ENCODE results near the gene AFMID. TPM values are rescaled to one million over a fixed set of nuclear protein-coding genes. Genes with fewer than 3 reads are reported as not detected.
A peak's percentile ranks its signal among the peaks of the same experiment; 100 is the strongest.

AFMID gene
- total RNA-seq, 4 donors from 2014 or later = 16.5 to 44.3 (median 30.3) TPM

DNA sequence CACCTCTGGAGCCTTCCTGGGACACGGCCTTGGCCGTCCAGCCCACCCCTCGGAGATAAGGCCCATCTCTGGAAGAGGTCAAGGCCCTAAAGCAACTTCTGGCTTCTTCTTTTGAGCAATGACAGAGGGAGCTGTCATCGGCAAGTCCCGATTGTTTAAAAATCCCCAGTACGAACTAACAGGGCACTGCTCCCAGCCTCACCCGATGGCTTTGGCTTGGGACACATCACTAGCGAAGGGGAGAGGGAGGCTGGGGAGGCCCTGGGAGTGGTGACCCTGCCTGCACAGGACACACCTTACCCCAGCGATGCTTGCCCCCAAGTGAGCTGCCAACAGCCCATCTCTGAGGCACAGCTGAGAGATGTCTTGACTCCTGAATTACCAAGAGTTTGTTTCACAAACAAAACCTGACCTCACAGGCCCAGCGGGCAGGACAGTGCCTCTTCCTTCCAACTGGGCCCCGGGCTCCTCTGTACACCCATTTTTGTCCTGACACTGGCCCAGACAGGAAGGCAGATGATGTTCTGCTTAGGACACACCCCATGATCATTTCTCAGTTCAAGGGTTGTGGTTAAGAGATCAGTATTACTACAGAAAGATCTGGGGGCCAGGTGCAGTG lies 14.0 kb upstream of the AFMID start:
- WGBS, 2 donors = 26 to 46% methylated on average over 4 to 7 of the region's 11 CpGs
- Histone ChIP-seq H3K27me3 (no peaks in the 10 kb centered on the region), H3K9me3 (no peaks in the 10 kb centered on the region), H3K27ac (peak overlapping the region; percentile 66 to 98 (median 88)), H3K4me1 (peaks cover 56 to 89% (median 76%) of the 10 kb centered on the region in 3 donors), H3K4me3 (no peak overlapping the region), H3K36me3 (peaks cover 0 to 33% (median 8%) of the 10 kb centered on the region in 3 donors)
- TF ChIP-seq, protein P1, sequence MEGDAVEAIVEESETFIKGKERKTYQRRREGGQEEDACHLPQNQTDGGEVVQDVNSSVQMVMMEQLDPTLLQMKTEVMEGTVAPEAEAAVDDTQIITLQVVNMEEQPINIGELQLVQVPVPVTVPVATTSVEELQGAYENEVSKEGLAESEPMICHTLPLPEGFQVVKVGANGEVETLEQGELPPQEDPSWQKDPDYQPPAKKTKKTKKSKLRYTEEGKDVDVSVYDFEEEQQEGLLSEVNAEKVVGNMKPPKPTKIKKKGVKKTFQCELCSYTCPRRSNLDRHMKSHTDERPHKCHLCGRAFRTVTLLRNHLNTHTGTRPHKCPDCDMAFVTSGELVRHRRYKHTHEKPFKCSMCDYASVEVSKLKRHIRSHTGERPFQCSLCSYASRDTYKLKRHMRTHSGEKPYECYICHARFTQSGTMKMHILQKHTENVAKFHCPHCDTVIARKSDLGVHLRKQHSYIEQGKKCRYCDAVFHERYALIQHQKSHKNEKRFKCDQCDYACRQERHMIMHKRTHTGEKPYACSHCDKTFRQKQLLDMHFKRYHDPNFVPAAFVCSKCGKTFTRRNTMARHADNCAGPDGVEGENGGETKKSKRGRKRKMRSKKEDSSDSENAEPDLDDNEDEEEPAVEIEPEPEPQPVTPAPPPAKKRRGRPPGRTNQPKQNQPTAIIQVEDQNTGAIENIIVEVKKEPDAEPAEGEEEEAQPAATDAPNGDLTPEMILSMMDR (IDR thresholded peaks at IDR 0.05) = no peak
- peak in 1 of 4 donors; percentile 21 for TF ChIP-seq POLR2A (IDR thresholded peaks at IDR 0.05)
- no peak for DNase-seq
- intact Hi-C loops (cut with DNase I) = no loop called here

DNA sequence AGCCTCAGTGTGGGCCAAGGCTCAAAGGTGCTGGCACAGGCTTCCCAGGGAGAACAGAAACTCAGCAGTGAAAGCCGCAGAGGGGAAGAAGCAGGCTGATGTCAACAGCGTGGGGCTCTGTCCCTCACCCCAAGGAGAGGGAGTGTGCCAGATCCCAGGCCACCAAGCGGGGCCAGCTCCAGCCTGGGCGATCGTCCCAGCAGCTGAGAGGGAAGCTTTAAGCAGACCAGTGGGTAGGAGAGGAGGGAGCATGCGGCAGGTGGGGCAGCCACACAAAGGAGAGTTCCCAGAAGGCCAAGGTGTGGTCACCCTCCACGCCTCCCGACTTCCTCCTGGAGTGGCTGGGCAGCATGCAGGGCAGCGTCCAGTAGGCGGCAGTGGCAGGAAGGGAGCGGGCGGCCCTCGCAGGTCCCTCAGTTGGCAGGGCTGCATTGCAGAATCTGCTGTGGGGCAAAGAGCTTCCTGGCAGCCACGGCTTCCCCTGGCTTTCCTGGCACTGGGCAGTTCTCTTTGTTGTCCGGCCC lies 12.8 kb upstream of the AFMID start:
- Histone ChIP-seq H3K27ac (peak overlapping the region; percentile 66 to 98 (median 88)), H3K36me3 (peaks cover 0 to 33% (median 8%) of the 10 kb centered on the region in 3 donors), H3K4me3 (peak overlapping the region in 2 of 4 donors; percentile 21 to 23), H3K4me1 (peaks cover 52 to 87% (median 77%) of the 10 kb centered on the region in 3 donors), H3K27me3 (no peaks in the 10 kb centered on the region), H3K9me3 (no peaks in the 10 kb centered on the region)
- TF ChIP-seq, protein P1 (IDR thresholded peaks at IDR 0.05) = peak in 5 of 6 experiments; percentile 44 to 75 (median 63)
- TF ChIP-seq POLR2A (IDR thresholded peaks at IDR 0.05) = peak in 2 of 4 donors; percentile 13 to 41
- DNase-seq = no peak
- WGBS, 2 donors = 27 to 40% methylated on average over 2 to 5 of the region's 15 CpGs
- intact Hi-C loops (cut with DNase I) = no loop called here

DNA sequence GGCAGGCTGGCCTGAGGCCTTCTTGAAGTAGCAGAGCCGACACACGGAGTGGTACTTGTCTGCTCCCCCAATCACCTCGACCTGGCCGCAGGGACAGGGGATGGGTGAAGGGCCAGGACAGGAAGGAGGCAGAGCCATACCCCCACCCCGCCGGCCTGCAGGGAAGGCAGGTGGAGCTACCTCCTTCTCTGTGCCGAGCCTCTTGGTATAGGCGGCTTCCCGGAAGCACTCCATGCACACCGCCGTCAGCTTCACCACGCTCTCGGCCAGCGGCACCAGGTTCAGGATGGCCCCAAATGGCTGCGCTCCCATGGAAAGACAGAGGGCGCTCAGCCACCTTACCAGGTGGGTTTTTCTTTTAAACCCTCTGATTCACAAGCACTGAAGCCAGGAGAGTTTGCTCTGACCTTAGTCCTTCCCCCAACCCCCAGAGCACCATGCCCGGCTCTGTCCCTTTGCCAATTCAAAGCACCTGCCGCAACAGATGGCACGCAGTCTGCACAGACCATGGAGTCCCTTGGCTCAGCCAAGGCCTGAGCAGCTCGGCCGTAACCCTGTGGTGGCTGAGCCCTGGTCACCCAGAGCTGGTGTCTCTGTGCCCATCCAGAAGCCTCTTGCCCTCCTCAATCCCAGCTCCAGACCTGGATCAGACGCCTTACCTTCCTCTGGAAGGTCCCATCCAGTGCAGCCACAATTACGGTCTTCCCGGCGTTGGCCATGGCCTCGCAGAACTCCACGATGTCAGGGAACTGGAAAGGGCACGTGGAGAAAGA lies 12.1 kb upstream of the AFMID start:
- no peaks in the 10 kb centered on the region for H3K27me3 ChIP-seq
- H3K9me3 ChIP-seq = no peaks in the 10 kb centered on the region
- intact Hi-C loops (cut with DNase I) = no loop called here
- WGBS, 2 donors = 66 to 87% methylated on average over 7 to 10 of the region's 28 CpGs
- DNase-seq = no peak
- H3K36me3 ChIP-seq = peaks cover 0 to 32% (median 8%) of the 10 kb centered on the region in 3 donors
- TF ChIP-seq POLR2A (IDR thresholded peaks at IDR 0.05) = no peak
- TF ChIP-seq, protein P1 (IDR thresholded peaks at IDR 0.05) = peak in 1 of 6 experiments; percentile 1
- H3K27ac ChIP-seq = peak overlapping the region; percentile 66 to 98 (median 88)
- peak overlapping the region in 2 of 4 donors; percentile 21 to 23 for H3K4me3 ChIP-seq
- peaks cover 45 to 87% (median 77%) of the 10 kb centered on the region in 3 donors for H3K4me1 ChIP-seq

DNA sequence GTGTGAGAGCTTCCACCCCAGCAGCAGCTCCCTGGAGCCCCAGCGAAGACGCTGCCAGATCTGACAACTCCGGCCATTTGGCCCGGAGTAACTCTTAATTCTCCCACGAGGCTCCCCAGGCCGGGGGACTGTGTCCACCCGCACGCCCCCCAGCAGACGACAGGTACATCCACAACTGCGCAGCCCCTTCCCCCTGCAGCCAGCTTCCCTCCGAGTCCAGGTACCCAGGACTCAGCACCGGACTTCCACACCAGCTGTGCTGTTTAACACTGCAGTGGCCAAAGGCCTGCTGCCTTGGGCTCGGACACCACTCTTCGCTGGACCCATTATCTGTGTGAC lies 11.6 kb upstream of the AFMID start:
- no peaks in the 10 kb centered on the region for H3K9me3 ChIP-seq
- TF ChIP-seq, protein P1 (IDR thresholded peaks at IDR 0.05) = no peak
- no peak for TF ChIP-seq POLR2A (IDR thresholded peaks at IDR 0.05)
- no peak for DNase-seq
- H3K4me1 ChIP-seq = peaks cover 45 to 87% (median 80%) of the 10 kb centered on the region in 3 donors
- intact Hi-C loops (cut with DNase I) = no loop called here
- peak overlapping the region in 3 of 4 donors; percentile 82 to 98 (median 94) for H3K27ac ChIP-seq
- peaks cover 0 to 27% (median 7%) of the 10 kb centered on the region in 3 donors for H3K36me3 ChIP-seq
- 88 to 91% methylated on average over 8 to 10 of the region's 14 CpGs for WGBS, 2 donors
- no peaks in the 10 kb centered on the region for H3K27me3 ChIP-seq
- H3K4me3 ChIP-seq = no peak overlapping the region
